HEK293 (cell line): ENCODE results near the gene BUB3.
A peak's percentile ranks its signal among the peaks of the same experiment; 100 is the strongest.
"Not testable (repeated sequence)": the region's sequence is repeated elsewhere in the genome, so short reads cannot be mapped to it uniquely, and the experiment has no call there.

ENCODE experiments used
- CTCF ChIA-PET: fragments of 350-600 bp; formaldehyde crosslinking; extraction: SDS; loops from one replicate; lab custom pipeline; 2021; ENCODE audit warnings: antibody characterized with exemption; lab: Yijun Ruan, JAX
- POLR2A ChIA-PET: fragments of 300-600 bp; formaldehyde crosslinking; extraction: SDS; loops from one replicate; lab custom pipeline; 2020; ENCODE audit warnings: antibody characterized with exemption, inconsistent platforms; lab: Yijun Ruan, JAX
- H3K27ac ChIP-seq: fragments of 200-500 bp; sonication (Bioruptor generic); 2 replicates; pipeline ENCODE4 v1.5.1; 2014; ENCODE audit warnings: low read depth, low read length, control low read depth, inconsistent platforms; ENCODE audit errors: extremely low read depth
- H3K36me3 ChIP-seq, 2 experiments: fragments of 200-500 bp in 1 of 2; sonication (Bioruptor generic) in 1 of 2; 1 replicate in 1 of 2; 2 replicates in 1 of 2; pipeline ENCODE4 v1.5.1; 2014 to 2017; ENCODE audit warnings: inconsistent platforms in 2 of 2, low read length in 2 of 2; ENCODE audit not compliant: control insufficient read depth in 2 of 2, insufficient read depth in 1 of 2
- H3K4me1 ChIP-seq: fragments of 200-500 bp; sonication (Bioruptor generic); 2 replicates; pipeline ENCODE4 v1.5.1; 2014; ENCODE audit warnings: mild to moderate bottlenecking, low read length, inconsistent platforms; ENCODE audit not compliant: control insufficient read depth, insufficient read depth
- H3K4me3 ChIP-seq: 2 replicates; pipeline ENCODE4 v1.5.1; 2011; ENCODE audit warnings: low read depth, mild to moderate bottlenecking, control low read depth, low read length, moderate library complexity
- H3K9me3 ChIP-seq: fragments of 200-500 bp; sonication (Bioruptor generic); 2 replicates; pipeline ENCODE4 v1.5.1; 2014; ENCODE audit warnings: low read depth, low read length, inconsistent platforms; ENCODE audit not compliant: control insufficient read depth, insufficient read depth
- BCL6B ChIP-seq: fragments of 450-650 bp; formaldehyde crosslinking; IDR thresholded peaks from 2 replicates; pipeline ENCODE4 v1.5.1; 2017; ENCODE audit warnings: missing biosample characterization, missing genetic modification characterization
- FEZF1 ChIP-seq: fragments of 450-650 bp; formaldehyde crosslinking; IDR thresholded peaks from 2 replicates; pipeline ENCODE4 v1.5.1; 2016; ENCODE audit warnings: missing biosample characterization, missing genetic modification characterization
- GLIS1 ChIP-seq: fragments of 450-650 bp; formaldehyde crosslinking; IDR thresholded peaks from 2 replicates; pipeline ENCODE4 v1.5.1; 2016; ENCODE audit warnings: missing biosample characterization, missing genetic modification characterization
- MYNN ChIP-seq: fragments of 450-650 bp; formaldehyde crosslinking; IDR thresholded peaks from 2 replicates; pipeline ENCODE4 v1.5.1; 2016; ENCODE audit warnings: missing biosample characterization, missing genetic modification characterization, borderline replicate concordance
- PRDM1 ChIP-seq: fragments of 450-650 bp; formaldehyde crosslinking; IDR thresholded peaks from 2 replicates; pipeline ENCODE4; 2016; ENCODE audit warnings: missing biosample characterization, missing genetic modification characterization
- YY1 ChIP-seq: fragments of 450-650 bp; formaldehyde crosslinking; IDR thresholded peaks from 2 replicates; pipeline ENCODE4 v1.5.1; 2018; ENCODE audit warnings: missing biosample characterization, missing genetic modification characterization
- ZBTB1 ChIP-seq: fragments of 450-650 bp; formaldehyde crosslinking; IDR thresholded peaks from 2 replicates; pipeline ENCODE4 v1.5.1; 2016; ENCODE audit warnings: missing biosample characterization, missing genetic modification characterization
- ZFP41 ChIP-seq: fragments of 450-650 bp; formaldehyde crosslinking; IDR thresholded peaks from 2 replicates; pipeline ENCODE4 v1.5.1; 2016; ENCODE audit warnings: missing biosample characterization, missing genetic modification characterization, borderline replicate concordance
- ZNF121 ChIP-seq: fragments of 450-650 bp; formaldehyde crosslinking; IDR thresholded peaks from 2 replicates; pipeline ENCODE4 v1.5.1; 2016; ENCODE audit warnings: missing biosample characterization, missing genetic modification characterization
- ZNF223 ChIP-seq: fragments of 450-650 bp; formaldehyde crosslinking; IDR thresholded peaks from 2 replicates; pipeline ENCODE4 v1.5.1; 2016; ENCODE audit warnings: missing biosample characterization, missing genetic modification characterization
- ZNF558 ChIP-seq: fragments of 450-650 bp; formaldehyde crosslinking; IDR thresholded peaks from 2 replicates; pipeline ENCODE4 v1.5.1; 2016; ENCODE audit warnings: missing biosample characterization, missing genetic modification characterization
- ZNF610 ChIP-seq: fragments of 450-650 bp; formaldehyde crosslinking; IDR thresholded peaks from 2 replicates; pipeline ENCODE4 v1.5.1; 2016; ENCODE audit warnings: missing biosample characterization, missing genetic modification characterization, borderline replicate concordance
- ZNF654 ChIP-seq: fragments of 450-650 bp; formaldehyde crosslinking; IDR thresholded peaks from 2 replicates; pipeline ENCODE4 v1.5.1; 2016; ENCODE audit warnings: low read depth, missing biosample characterization, missing genetic modification characterization

Gene BUB3

GRCh38 chr10:123165445-123166072 lies 11.4 kb downstream of the BUB3 start (continued):
- TF ChIP-seq ZNF654 (tag by site-specific recombination): no peak
- TF ChIP-seq GLIS1 (tag by site-specific recombination): no peak
- no peak for TF ChIP-seq BCL6B (tag by site-specific recombination)
- no peak for TF ChIP-seq ZBTB1

- 0 out of 2 replicates have a peak, but pooled peaks cover 2% of the 10 kb centered on the region for H3K4me1 ChIP-seq
- no peak overlapping the region for H3K27ac ChIP-seq
- peaks cover 55 to 84% of the 10 kb centered on the region in 2 experiments for H3K36me3 ChIP-seq
- H3K9me3 ChIP-seq: no peaks in the 10 kb centered on the region
- no peak for TF ChIP-seq ZFP41 (tag by site-specific recombination)
- TF ChIP-seq ZNF610 (tag by site-specific recombination): no peak
- no peak for TF ChIP-seq ZNF558 (tag by site-specific recombination)
- TF ChIP-seq ZNF223 (tag by site-specific recombination): no peak
- TF ChIP-seq ZNF121 (tag by site-specific recombination): no peak
- no peak for TF ChIP-seq YY1
- TF ChIP-seq MYNN (tag by site-specific recombination): no peak
- H3K4me3 ChIP-seq: no peak overlapping the region
- ChIA-PET POLR2A (interaction anchor here (0.5 kb wide), 1 partner anchor 45 kb away, joined by 3 read pairs; no protein-coding TSS in a partner anchor), CTCF (interaction anchor here (0.5 to 0.9 kb wide), 3 partner anchors 124 to 575 kb away, joined by 4 read pairs; no protein-coding TSS in a partner anchor)
Observed at GRCh38 chr10:123166618-123167017, 12.4 kb downstream of the BUB3 start.

- Histone ChIP-seq H3K4me3 (no peak overlapping the region), H3K4me1 (no peaks in the 10 kb centered on the region), H3K9me3 (no peaks in the 10 kb centered on the region), H3K27ac (no peak overlapping the region), H3K36me3 (peaks cover 24 to 65% of the 10 kb centered on the region in 2 experiments)
- TF ChIP-seq PRDM1 (tag by site-specific recombination): peak; percentile 47; the same call in 1 of the 2 replicates
- no peak for TF ChIP-seq FEZF1 (tag by site-specific recombination)
- POLR2A ChIA-PET: no interaction called here
- CTCF ChIA-PET: interaction anchor here (0.7 kb wide), 1 partner anchor 43 kb away, joined by 3 read pairs; no protein-coding TSS in a partner anchor
Observed at GRCh38 chr10:123170961-123171360, 16.8 kb downstream of the BUB3 start.

DNA sequence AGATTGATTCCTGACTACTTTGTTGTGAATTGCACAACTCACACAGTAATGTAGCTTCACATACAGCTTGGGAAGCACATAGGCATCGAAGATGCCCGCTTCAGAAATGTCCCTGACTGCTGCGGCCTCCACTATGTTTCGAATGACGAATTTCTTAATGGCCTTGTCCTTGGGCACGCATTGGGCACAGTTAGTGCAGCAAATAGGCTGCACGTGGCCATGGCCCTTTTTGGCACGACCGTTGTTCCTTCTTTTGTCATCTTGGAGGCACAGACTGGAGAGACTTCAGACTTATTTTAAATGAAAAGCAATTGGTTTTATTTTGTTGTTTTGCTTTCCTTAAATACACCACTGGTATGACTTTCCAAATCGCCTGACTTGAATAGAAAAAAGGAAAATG lies 17.4 kb downstream of the BUB3 start:
- CTCF ChIA-PET: interaction anchor here (0.7 kb wide), 1 partner anchor 42 kb away, joined by 3 read pairs; no protein-coding TSS in a partner anchor
- peaks cover 19 to 65% of the 10 kb centered on the region in 2 experiments for H3K36me3 ChIP-seq

More for the DNA sequence above, 17.4 kb downstream of the BUB3 start:
- H3K9me3 ChIP-seq, H3K4me3 ChIP-seq, H3K4me1 ChIP-seq, H3K27ac ChIP-seq, POLR2A ChIA-PET: not testable (repeated sequence)
